Measurements from ENCODE around the gene CCDC187. TPM values are rescaled to one million over a fixed set of nuclear protein-coding genes. Genes with fewer than 3 reads are reported as not detected.

Gene CCDC187
- total and polyA plus RNA-seq, 5 experiments from 2014 or later: not detected

DNA sequence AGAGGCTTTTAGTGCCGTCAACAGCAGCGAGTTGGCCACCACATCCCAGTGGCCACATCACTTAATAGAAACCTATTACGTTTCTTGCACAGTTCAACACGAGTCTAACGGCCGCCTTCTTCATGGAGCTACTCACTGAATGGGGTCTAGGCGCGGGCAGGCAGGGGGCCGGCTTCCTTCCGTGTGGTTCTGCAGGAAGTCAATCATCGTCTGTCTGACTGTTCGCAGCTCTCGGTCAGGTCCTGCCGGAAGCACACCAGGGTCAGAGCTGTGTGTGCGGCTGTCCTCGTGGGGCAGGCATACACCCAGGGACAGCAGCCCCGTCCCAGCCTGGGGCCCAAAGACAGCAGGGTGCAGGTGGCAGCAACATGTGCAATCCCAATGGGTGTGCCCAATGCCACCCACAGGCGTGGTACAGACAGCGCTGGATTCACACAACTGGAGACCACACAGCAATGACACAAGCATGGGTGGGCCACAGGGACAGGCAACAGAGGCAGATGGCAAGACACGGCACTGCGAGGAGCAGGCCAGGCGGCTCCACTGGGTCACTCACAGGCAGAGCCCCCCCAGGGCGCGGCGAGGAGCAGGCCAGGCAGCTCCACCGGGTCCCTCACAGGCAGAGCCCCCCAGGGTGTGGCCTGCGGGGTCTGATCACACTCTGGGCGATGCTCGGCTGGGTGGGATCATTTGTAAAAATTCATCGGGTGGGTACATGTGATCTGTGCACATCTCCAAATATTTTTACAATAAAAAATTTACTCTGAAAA lies 79.8 kb downstream of the CCDC187 start:
- H3K36me3 Mint-ChIP-seq: peaks cover 10 to 52% (median 13%) of the 10 kb centered on the region in 3 donors
- no peak overlapping the region for H3K27ac Mint-ChIP-seq
- no peaks in the 10 kb centered on the region for H3K27me3 Mint-ChIP-seq
- POLR2A ChIA-PET: interaction anchor here (0.8 kb wide), 1 partner anchor 9 kb away, joined by 3 read pairs; no protein-coding TSS in a partner anchor
- DNase-seq (no peak), ATAC-seq (no peak)
- H3K4me3 Mint-ChIP-seq: no peak overlapping the region
- H3K4me1 Mint-ChIP-seq: peaks cover 6 to 38% (median 16%) of the 10 kb centered on the region in 4 donors
- H3K9me3 Mint-ChIP-seq: no peaks in the 10 kb centered on the region

DNA sequence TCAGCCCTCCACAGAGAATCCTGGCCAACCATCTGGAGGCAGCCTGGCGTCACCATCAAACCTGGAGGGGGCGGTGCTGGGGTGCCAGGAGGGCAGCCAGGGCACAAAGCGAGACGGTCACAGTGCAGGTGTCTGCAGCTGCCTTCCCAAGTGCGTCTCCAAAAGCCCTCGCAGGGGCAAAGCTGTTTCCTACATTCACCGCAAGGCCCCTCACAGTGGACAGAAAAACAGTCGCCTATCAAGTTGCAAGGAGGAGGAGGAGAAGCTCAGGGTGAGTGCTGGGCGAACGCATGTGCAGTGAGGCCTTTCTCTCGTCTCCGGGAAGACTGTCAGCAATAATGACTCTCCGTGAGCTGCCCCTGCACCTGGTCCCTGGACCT lies 81.0 kb downstream of the CCDC187 start:
- Mint-ChIP-seq H3K36me3 (peaks cover 10 to 64% (median 17%) of the 10 kb centered on the region in 3 donors), H3K27ac (no peak overlapping the region), H3K4me1 (peaks cover 6 to 30% (median 11%) of the 10 kb centered on the region in 4 donors), H3K9me3 (no peaks in the 10 kb centered on the region), H3K4me3 (no peak overlapping the region), H3K27me3 (no peaks in the 10 kb centered on the region)
- POLR2A ChIA-PET: interaction anchor here (0.8 kb wide), 1 partner anchor 8 kb away, joined by 3 read pairs; no protein-coding TSS in a partner anchor
- ATAC-seq: no peak
- DNase-seq: no peak

DNA sequence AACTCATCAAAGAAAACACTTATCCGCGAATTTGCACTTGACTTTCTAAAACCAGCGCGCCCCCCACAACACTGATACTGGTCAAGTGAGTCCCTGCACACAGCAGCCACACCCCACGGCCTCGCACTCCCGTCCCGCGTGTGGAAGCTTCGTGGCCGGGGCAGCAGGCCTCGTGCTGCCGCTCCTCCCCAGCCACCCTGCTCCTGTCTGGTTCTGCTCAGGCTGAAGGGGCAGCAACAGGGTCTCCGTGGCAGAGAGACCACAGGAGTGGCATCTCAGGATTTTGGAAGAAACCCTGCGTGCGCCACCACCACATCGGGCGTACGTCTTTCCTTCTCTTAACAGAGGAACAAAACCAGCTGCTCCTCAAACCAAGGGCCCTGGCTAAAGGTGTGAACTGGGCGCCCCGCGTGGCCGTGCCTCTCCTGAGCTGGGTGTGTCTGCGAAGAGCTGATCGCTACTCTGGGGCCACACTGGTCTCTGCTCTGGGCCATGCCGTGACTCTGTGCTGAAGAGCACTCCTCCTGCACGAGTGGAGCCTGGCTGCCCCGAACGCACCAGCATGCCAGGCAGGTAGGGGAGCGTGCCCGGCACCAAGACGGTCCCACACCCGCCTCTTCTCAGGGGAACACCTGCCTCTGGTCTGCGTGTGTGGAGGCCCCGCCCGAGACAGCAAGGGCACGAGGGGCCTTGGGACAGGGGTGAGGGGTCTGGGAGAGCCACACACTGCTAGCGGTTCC lies 81.6 kb downstream of the CCDC187 start:
- peaks cover 10 to 67% (median 19%) of the 10 kb centered on the region in 3 donors for H3K36me3 Mint-ChIP-seq
- POLR2A ChIA-PET: no interaction called here

DNA sequence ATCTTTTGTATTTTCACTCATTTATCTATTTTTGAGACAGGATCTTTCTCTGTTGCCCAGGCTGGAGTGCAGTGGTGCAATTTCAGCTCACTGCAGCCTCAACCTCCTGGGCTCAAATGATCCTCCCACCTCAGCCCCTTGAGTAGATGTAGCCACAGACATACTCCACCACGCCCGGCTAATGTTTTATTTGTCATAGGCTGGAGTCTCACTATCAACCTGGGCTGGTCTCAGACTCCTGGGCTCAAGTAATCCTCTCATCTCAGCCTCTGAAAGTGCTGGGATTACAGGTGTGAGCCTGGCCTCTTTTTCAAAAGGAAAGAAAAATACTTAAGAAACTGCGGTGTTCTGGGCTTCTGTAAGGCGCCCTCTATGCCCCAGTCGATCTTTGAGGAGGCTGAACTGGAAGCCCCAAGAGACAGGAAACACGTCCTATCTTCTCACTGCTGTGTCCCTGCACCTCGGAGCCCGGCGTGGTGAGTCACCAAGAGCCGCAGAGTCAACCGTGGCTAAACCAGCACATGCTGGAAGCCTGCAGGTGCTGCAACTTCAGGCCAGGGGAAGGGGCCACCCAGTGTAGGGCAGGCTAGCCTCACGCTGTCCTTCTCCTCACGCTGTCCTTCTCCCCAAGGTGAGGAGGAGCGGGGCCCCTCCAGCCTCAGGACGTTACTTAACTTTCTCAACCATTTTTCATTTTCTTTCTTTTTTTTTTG lies 83.7 kb downstream of the CCDC187 start:
- H3K4me3 Mint-ChIP-seq: no peak overlapping the region
- no peaks in the 10 kb centered on the region for H3K27me3 Mint-ChIP-seq
- DNase-seq (no peak), ATAC-seq (no peak)
- H3K27ac Mint-ChIP-seq: peak overlapping the region in 1 of 10 donors; percentile 18
- H3K36me3 Mint-ChIP-seq: peaks cover 9 to 82% (median 22%) of the 10 kb centered on the region in 3 donors
- peaks cover 3 to 8% (median 5%) of the 10 kb centered on the region in 4 donors for H3K4me1 Mint-ChIP-seq
- POLR2A ChIA-PET: no interaction called here
- H3K9me3 Mint-ChIP-seq: no peaks in the 10 kb centered on the region

More for the DNA sequence above, 81.6 kb downstream of the CCDC187 start:
- H3K9me3 Mint-ChIP-seq: no peaks in the 10 kb centered on the region
- H3K4me1 Mint-ChIP-seq: peaks cover 6 to 27% (median 10%) of the 10 kb centered on the region in 4 donors
- no peak for DNase-seq
- H3K27me3 Mint-ChIP-seq: no peaks in the 10 kb centered on the region
- ATAC-seq: no peak
- no peak overlapping the region for H3K4me3 Mint-ChIP-seq
- H3K27ac Mint-ChIP-seq: no peak overlapping the region

DNA sequence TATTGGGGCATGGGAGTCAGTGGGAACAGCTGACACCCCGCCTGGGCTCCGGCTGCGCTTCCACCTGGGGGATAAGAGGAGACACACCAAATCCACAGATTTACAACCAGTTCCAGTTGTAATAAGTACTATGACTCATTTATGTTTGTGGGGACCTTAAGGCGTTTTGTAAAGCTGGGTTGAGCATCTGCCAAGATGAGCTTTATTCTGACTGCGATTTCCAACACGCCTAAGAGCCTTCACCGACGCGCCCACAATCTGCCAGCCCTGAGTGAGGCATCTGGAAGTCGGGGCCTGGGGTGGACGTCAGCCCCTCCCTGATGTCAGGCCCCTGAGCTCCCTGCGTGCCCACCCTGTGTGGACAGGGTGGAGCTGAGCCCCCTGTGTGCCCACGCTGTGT lies 84.6 kb downstream of the CCDC187 start:
- ATAC-seq (no peak), DNase-seq (no peak)
- POLR2A ChIA-PET: no interaction called here
- H3K27ac Mint-ChIP-seq: no peak overlapping the region
- H3K4me1 Mint-ChIP-seq: peaks cover 0 to 4% (median 1%) of the 10 kb centered on the region in 4 donors
- H3K9me3 Mint-ChIP-seq: no peaks in the 10 kb centered on the region
- no peak overlapping the region for H3K4me3 Mint-ChIP-seq
- peaks cover 11 to 84% (median 28%) of the 10 kb centered on the region in 3 donors for H3K36me3 Mint-ChIP-seq
- H3K27me3 Mint-ChIP-seq: no peaks in the 10 kb centered on the region

DNA sequence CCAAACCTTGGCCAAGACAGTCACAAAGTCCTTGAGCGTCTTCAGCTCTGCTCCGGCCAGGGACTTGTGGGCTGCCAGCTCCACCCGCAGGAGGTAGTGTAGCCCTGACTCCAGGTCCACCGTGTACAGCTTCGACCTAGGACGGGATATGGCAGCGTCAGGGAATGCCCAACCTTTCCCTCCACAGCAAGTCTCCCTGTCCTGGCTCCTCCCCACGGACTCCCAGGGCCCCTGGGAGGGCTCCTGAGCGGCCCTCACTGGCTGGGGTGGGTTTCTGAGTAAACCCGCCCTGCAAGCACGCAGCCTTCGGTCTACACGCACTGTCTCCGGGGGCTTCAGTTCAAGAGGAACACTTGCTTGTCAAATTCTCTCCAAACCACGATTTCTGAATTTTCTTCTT lies 85.2 kb downstream of the CCDC187 start:
- Mint-ChIP-seq H3K9me3 (no peaks in the 10 kb centered on the region), H3K27me3 (no peaks in the 10 kb centered on the region), H3K4me1 (peaks cover 0 to 4% (median under 1%) of the 10 kb centered on the region in 4 donors), H3K27ac (no peak overlapping the region), H3K4me3 (no peak overlapping the region), H3K36me3 (peaks cover 11 to 85% (median 34%) of the 10 kb centered on the region in 3 donors)
- ATAC-seq (no peak), DNase-seq (no peak)
- POLR2A ChIA-PET: no interaction called here

DNA sequence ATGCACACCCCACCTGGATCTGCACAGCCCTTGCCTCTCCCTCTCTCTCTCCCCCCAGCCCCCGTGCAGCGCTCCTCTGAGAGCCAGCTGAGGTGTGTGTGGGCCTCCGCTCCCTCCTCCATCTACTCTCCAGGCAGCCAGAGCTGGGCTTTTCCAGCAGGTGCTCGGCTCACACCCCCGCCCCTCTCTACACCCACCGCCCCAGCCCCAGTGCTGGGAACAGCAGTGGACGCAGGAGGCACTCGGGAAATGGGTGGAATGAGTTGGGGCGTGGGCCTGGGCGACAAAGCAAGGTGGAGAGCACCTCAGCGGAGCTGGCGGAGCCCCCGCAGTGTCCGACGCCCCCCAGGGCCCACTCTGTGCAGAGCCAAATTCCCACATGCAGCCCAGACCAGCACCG lies 85.6 kb downstream of the CCDC187 start:
- Mint-ChIP-seq H3K4me3 (no peak overlapping the region), H3K9me3 (no peaks in the 10 kb centered on the region), H3K4me1 (peaks cover 0 to 2% (median under 1%) of the 10 kb centered on the region in 4 donors), H3K27me3 (no peaks in the 10 kb centered on the region), H3K27ac (no peak overlapping the region), H3K36me3 (peaks cover 11 to 85% (median 33%) of the 10 kb centered on the region in 3 donors)
- ATAC-seq (no peak), DNase-seq (no peak)
- POLR2A ChIA-PET: no interaction called here

DNA sequence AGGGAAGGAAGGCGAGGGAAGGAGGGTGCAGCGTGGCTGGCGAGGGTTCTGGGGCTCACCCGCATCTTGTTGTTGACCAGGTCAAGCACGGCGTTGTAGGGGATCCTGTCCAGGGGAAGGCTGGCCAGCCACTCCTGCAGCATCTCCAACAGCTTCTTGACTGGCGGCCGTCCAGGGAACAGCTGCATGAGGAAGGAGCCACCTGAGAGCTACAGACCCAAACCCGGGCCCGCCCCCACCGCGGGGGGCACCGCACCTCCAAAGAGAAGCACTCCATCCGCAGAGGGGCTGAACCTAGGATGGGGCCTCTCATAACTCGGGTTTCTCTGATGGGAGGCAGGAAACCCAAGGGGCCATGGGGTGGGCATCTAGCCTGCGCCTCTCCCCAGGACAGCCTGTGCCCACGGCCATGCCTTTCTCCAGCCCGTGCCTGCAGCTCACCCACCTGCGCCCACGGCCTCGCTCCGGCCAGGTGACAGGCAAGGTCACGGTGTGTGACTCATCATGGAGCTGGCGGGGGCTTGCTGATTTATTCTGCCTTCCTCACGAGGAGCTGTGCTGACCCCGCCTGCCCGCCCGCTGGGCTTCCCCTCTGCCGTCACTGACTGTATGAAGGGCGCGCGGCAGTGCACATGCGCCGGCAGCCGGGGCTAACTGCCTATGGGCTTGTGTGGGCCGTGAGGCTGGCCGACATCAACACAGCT lies 87.2 kb downstream of the CCDC187 start:
- POLR2A ChIA-PET: no interaction called here
- Mint-ChIP-seq H3K9me3 (no peaks in the 10 kb centered on the region), H3K27me3 (no peaks in the 10 kb centered on the region), H3K27ac (no peak overlapping the region), H3K36me3 (peaks cover 8 to 85% (median 27%) of the 10 kb centered on the region in 3 donors), H3K4me1 (peaks cover 0 to 1% (median 0%) of the 10 kb centered on the region in 4 donors), H3K4me3 (no peak overlapping the region)
- ATAC-seq (no peak), DNase-seq (no peak)

DNA sequence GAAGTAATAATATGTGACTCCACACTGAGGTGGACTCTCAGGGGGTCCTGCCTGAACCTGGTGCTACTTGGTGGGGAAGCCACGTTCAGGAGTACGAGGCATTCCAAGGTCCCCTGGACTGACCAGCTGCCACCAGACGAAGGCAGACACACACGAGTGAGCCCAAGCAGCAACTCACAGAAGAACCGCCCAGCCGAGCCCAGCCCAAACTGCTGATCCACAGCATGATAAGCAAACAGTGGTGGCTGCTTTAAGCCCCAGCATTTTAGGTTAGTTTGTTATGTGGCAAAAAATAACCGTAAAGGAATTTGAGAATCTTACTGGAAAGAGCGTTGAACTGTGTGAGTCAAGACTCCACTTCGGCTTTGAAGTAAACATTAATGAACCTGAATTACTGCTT lies 90.2 kb downstream of the CCDC187 start:
- ATAC-seq (no peak), DNase-seq (no peak)
- no peaks in the 10 kb centered on the region for H3K4me1 Mint-ChIP-seq
- H3K27ac Mint-ChIP-seq: no peak overlapping the region
- no peaks in the 10 kb centered on the region for H3K27me3 Mint-ChIP-seq
- no peak overlapping the region for H3K4me3 Mint-ChIP-seq
- peaks cover 5 to 81% (median 31%) of the 10 kb centered on the region in 3 donors for H3K36me3 Mint-ChIP-seq
- POLR2A ChIA-PET: no interaction called here
- H3K9me3 Mint-ChIP-seq: no peaks in the 10 kb centered on the region

DNA sequence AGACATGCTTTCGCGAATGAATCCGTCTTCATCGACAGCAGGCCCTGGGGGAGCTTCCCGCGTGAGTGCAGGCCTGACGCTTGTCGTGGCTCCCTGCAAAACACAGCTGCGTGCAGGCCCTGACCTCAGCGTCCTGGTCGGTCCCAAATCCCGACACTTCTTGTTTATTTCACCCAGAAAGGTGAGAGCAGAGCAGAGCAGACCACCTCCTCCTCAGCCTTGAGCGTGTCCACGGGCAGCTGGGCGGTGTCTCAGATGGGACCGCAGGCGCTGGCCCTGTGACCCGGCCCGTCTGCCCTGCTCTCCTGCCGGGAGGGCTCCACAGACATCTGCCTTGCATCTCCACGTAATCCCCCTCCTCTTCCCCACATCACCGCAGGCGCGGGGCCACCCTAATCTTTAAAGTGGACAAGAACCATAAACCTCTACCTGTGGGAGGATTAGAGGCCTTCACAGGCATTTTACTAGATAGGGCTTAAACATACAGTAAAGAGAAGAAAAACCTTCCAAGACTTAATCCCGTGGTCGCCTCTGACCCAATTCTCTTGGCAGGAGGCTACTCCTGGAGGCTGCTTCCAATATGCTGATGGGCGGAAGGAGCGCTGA lies 91.4 kb downstream of the CCDC187 start:
- H3K27me3 Mint-ChIP-seq: no peaks in the 10 kb centered on the region
- ATAC-seq: no peak
- H3K4me3 Mint-ChIP-seq: no peak overlapping the region
- H3K4me1 Mint-ChIP-seq: no peaks in the 10 kb centered on the region
- POLR2A ChIA-PET: no interaction called here
- no peak for DNase-seq
- peaks cover 5 to 77% (median 33%) of the 10 kb centered on the region in 3 donors for H3K36me3 Mint-ChIP-seq
- no peaks in the 10 kb centered on the region for H3K9me3 Mint-ChIP-seq
- no peak overlapping the region for H3K27ac Mint-ChIP-seq

DNA sequence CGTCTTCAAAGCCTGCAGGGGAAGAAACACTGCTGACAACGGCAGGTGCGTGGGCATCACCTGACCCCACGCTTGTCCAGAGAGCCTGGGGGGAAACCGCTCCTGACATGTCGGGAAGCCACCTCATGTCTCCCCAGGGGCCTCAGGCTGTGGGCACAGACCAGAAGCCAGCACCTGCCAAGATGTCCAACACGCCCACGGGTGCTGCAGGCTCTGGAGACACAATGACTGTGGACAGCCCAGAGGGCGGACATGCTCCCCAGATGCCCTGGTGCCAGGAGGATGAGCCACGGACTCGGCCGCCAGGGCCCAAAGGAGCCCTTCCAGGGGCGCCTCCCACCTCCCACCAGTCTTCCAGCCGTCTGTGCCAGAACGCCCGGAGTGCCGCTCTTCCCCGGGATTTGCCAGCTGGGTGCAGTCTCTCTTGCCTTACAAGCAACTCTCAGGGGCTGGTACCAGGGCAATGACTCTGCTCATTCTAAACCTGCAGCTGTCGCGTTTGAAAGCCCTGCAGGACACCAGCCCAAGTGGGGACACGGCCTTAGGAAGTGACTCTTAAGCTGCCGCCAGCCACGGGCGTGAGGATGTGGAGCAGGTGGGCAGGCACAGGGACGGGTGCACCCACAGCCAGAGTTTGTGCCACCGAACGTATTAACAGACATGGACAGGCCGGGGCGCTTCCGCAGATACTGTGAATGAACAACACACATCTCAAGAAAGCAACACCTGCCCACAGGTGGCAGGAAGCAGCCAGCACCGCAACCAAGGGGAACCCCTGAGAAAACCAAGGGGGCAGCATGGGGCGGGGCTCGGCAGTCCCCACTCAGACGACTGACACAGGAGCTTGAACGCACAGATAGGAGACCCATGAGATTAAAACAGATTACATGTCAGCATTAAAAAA lies 92.2 kb downstream of the CCDC187 start:
- Mint-ChIP-seq H3K4me3 (no peak overlapping the region), H3K9me3 (no peaks in the 10 kb centered on the region), H3K36me3 (peaks cover 5 to 75% (median 32%) of the 10 kb centered on the region in 3 donors), H3K27ac (no peak overlapping the region), H3K4me1 (no peaks in the 10 kb centered on the region), H3K27me3 (no peaks in the 10 kb centered on the region)
- ATAC-seq: no peak
- no peak for DNase-seq
- POLR2A ChIA-PET: no interaction called here

All from naive thymus-derived CD8-positive, alpha-beta T cell (primary cell).